Measurements from ENCODE around the gene SEMA5B.

DNA sequence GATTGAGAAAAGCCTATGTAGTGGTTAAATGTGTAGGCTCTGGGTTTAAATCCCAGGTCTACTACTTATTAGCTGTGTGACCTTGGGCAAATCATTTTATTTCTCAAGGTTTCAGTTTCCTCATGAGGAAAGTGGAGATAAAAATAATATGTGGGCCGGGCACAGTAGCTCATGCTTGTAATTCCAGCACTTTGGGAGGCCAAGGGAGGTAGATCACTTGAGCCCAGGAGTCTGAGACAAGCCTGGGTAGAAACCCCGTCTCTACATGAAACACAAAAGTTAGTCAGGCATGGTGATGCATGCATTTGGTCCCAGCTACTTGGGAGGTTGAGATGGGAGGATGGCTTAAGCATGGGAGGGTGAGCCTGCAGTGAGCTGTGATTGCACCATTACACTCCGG lies 8.4 kb downstream of the SEMA5B start:
- TF ChIP-seq, protein P1, sequence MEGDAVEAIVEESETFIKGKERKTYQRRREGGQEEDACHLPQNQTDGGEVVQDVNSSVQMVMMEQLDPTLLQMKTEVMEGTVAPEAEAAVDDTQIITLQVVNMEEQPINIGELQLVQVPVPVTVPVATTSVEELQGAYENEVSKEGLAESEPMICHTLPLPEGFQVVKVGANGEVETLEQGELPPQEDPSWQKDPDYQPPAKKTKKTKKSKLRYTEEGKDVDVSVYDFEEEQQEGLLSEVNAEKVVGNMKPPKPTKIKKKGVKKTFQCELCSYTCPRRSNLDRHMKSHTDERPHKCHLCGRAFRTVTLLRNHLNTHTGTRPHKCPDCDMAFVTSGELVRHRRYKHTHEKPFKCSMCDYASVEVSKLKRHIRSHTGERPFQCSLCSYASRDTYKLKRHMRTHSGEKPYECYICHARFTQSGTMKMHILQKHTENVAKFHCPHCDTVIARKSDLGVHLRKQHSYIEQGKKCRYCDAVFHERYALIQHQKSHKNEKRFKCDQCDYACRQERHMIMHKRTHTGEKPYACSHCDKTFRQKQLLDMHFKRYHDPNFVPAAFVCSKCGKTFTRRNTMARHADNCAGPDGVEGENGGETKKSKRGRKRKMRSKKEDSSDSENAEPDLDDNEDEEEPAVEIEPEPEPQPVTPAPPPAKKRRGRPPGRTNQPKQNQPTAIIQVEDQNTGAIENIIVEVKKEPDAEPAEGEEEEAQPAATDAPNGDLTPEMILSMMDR (IDR thresholded peaks at IDR 0.05): no peak
- no peak for TF ChIP-seq POLR2A (IDR thresholded peaks at IDR 0.05)

Data from breast epithelium (tissue), 3 donors.